Kidney (tissue), 14 donors: ENCODE results near the gene PLAC1. TPM values are rescaled to one million over a fixed set of nuclear protein-coding genes. Genes with fewer than 3 reads are reported as not detected.

ENCODE experiments used
- DNase-seq, 5 donors: peaks; one replicate each; pipeline ENCODE4 v3.0.0-alpha.2; 2013 to 2020
- FAIRE-seq: peaks from 2 replicates; lab custom pipeline; 2012; peaks lifted over from hg19 to GRCh38; lab: Jason Lieb, UNC
- H3K27ac ChIP-seq, 2 donors: one replicate each; pipeline ENCODE4 v1.7.0; 2013; ENCODE audit warnings: low read depth in 2 of 2, low read length in 2 of 2, inconsistent platforms in 1 of 2
- H3K27me3 ChIP-seq: one replicate; pipeline ENCODE4 v1.7.1; 2013; ENCODE audit warnings: low read length, inconsistent platforms; ENCODE audit not compliant: control insufficient read depth, insufficient read depth
- H3K36me3 ChIP-seq, 3 donors: one replicate each; pipeline versions ENCODE4 v1.7.0 to v1.7.1; 2013; ENCODE audit warnings: low read length in 3 of 3, control low read depth in 1 of 3, inconsistent platforms in 1 of 3; ENCODE audit not compliant: insufficient read depth in 3 of 3, control insufficient read depth in 2 of 3
- H3K4me1 ChIP-seq, 3 donors: one replicate each; pipeline versions ENCODE4 v1.7.0 to v1.7.1; 2013; ENCODE audit warnings: low read length in 3 of 3, inconsistent platforms in 1 of 3, low read depth in 1 of 3; ENCODE audit not compliant: control insufficient read depth in 2 of 3, insufficient read depth in 2 of 3
- H3K4me3 ChIP-seq, 3 donors: one replicate each; pipeline versions ENCODE4 v1.7.0 to v1.8.1; 2013; ENCODE audit warnings: low read length in 3 of 3, control low read depth in 1 of 3, inconsistent platforms in 1 of 3
- H3K9ac ChIP-seq, 3 donors: one replicate each; pipeline versions ENCODE4 v1.7.0 to v1.7.1; 2013; ENCODE audit warnings: low read length in 3 of 3, control low read depth in 1 of 3, inconsistent platforms in 1 of 3
- H3K9me3 ChIP-seq, 3 donors: one replicate each; pipeline versions ENCODE4 v1.7.0 to v1.7.1; 2013; ENCODE audit warnings: low read length in 3 of 3, control low read depth in 1 of 3, inconsistent platforms in 1 of 3; ENCODE audit not compliant: control insufficient read depth in 2 of 3, insufficient read depth in 1 of 3
- CTCF ChIP-seq: IDR thresholded peaks from 3 replicates; pipeline ENCODE4 v1.5.1; 2012; ENCODE audit warnings: mild to moderate bottlenecking, moderate library complexity, borderline replicate concordance; ENCODE audit not compliant: insufficient read depth; ENCODE audit errors: extremely low read depth
- intact Hi-C: fragments of 100-400 bp; cut with DNase I; formaldehyde crosslinking; loops from one replicate; pipeline ENCODE4 v1.11.1; 2022
- polyA plus RNA-seq: library from polyadenylated mRNA; stranded (reverse); fragments of 350-450 nt; fragmentation: Illumina TruSeq; extraction: RNeasy Lipid Tissue Mini Kit (QIAGEN cat#74804); gene quantifications from one replicate; pipeline ENCODE4 v1.2.3, GENCODE V29; 2014; ENCODE audit warnings: low read depth, low replicate concordance; ENCODE audit not compliant: insufficient read depth
- total RNA-seq: library from RNA; stranded (reverse); fragmentation: NEBNext Ultra II Directional; extraction: Animal tissue kit (Norgen Biotek cat#: 25700); gene quantifications from one replicate; pipeline ENCODE4 v1.2.1, GENCODE V29; 2021
- donor health status: control.
- donor health status: control.
- donor health status: control.
- donor health status: control.
- donor health status: control.
- donor health status: DM: yes; HTN: yes; CAD: no.
- donor health status: Normal renal cell carcinoma (clear cell type).

PLAC1 gene
- total and polyA plus RNA-seq, 2 donors from 2014 or later, result not detected

- H3K9me3 ChIP-seq, result no peaks in the 10 kb centered on the region
- H3K9ac ChIP-seq, result no peak overlapping the region
- H3K4me1 ChIP-seq, result no peaks in the 10 kb centered on the region
- no peaks in the 10 kb centered on the region for H3K36me3 ChIP-seq
- no peak overlapping the region for H3K4me3 ChIP-seq
- intact Hi-C loops, result no loop called here
- no peak for DNase-seq
- TF ChIP-seq CTCF, result no peak
- H3K27me3 ChIP-seq, result no peaks in the 10 kb centered on the region
- no peak for FAIRE-seq
- no peak overlapping the region for H3K27ac ChIP-seq
Measured at GRCh38 chrX:134640914-134641313, 17.4 kb downstream of the PLAC1 start.

- no peaks in the 10 kb centered on the region for H3K27me3 ChIP-seq
Measured at GRCh38 chrX:134636851-134637250, 21.4 kb downstream of the PLAC1 start.

DNA sequence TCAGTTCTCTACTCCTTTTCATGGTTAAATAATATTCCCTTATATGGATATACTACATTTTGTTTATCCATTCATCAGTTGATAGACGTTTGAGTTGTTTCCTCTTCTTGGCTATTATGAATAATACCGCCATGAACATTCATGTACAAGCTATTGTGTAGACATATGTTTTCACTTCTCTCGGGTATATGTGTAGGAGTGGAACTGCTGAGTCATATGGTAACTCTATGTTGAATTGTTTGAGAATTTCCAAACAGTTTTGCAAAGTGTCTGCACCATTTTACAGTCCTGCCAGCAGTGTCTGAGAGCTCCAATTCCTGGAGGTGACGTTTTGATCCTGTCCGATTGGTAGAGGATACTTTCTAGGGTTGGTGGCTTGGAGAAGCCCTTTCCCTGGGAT is 23.6 kb downstream of the PLAC1 start:
- DNase-seq (no peak), FAIRE-seq (no peak)
- H3K36me3 ChIP-seq, result no peaks in the 10 kb centered on the region
- H3K27me3 ChIP-seq, result no peaks in the 10 kb centered on the region
- no peak for TF ChIP-seq CTCF
- no peaks in the 10 kb centered on the region for H3K4me1 ChIP-seq
- H3K9ac ChIP-seq, result no peak overlapping the region
- no peak overlapping the region for H3K27ac ChIP-seq
- intact Hi-C loops, result no loop called here
- no peaks in the 10 kb centered on the region for H3K9me3 ChIP-seq
- no peak overlapping the region for H3K4me3 ChIP-seq

More at GRCh38 chrX:134636851-134637250, 21.4 kb downstream of the PLAC1 start:
- no peak overlapping the region for H3K4me3 ChIP-seq
- no peaks in the 10 kb centered on the region for H3K36me3 ChIP-seq
- TF ChIP-seq CTCF, result no peak
- no peak overlapping the region for H3K27ac ChIP-seq
- no peak overlapping the region for H3K9ac ChIP-seq
- DNase-seq (peak in 1 of 5 donors; percentile 37), FAIRE-seq (no peak)
- H3K9me3 ChIP-seq, result no peaks in the 10 kb centered on the region
- H3K4me1 ChIP-seq, result no peaks in the 10 kb centered on the region
- intact Hi-C loops, result no loop called here

GRCh38 chrX:134633832-134634231 is 24.4 kb downstream of the PLAC1 start:
- FAIRE-seq, result no peak
- Histone ChIP-seq H3K4me3 (no peak overlapping the region), H3K4me1 (no peaks in the 10 kb centered on the region), H3K9ac (no peak overlapping the region), H3K27ac (no peak overlapping the region), H3K27me3 (no peaks in the 10 kb centered on the region), H3K36me3 (no peaks in the 10 kb centered on the region), H3K9me3 (no peaks in the 10 kb centered on the region)
- intact Hi-C loops, result no loop called here
- no peak for DNase-seq
- TF ChIP-seq CTCF, result no peak
